Measurements from ENCODE around the gene THEMIS2.

DNA sequence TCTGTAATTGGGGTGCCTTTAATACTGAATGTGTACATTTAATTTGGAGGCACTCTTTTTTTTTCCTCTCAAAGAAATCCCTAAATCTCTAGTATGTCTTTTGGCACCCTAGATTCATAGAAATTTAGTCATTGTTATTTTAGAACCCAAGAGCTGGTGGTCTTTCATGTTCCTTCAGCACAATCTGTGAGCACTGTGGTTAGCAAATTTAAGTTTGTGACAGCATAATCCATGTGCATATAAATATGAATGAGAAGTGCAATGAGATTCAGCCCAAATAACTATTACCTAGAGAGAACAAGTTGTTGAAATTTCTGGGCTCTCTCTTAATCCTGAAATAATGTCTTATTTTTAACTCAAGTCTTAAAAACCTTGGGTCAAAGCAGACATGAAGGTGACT is 37.3 kb upstream of the THEMIS2 start:
- no peak for TF ChIP-seq CTCF (IDR thresholded peaks at IDR 0.05; ENCODE audit: insufficient read depth, low read length, poor library complexity, severe bottlenecking)
- no peak for TF ChIP-seq EZH2phosphoT487 (conservative IDR thresholded peaks at IDR 0.05; ENCODE audit: low read length)

Data from SU-DHL-6 (cell line).